Thoracic aorta (tissue), 2 donors: ENCODE results near the gene SYNE2. TPM values are rescaled to one million over a fixed set of nuclear protein-coding genes. Genes with fewer than 3 reads are reported as not detected.
"Not testable (repeated sequence)": the region's sequence is repeated elsewhere in the genome, so short reads cannot be mapped to it uniquely, and the experiment has no call there.

Experiments
- ATAC-seq: fragments of 150-250 bp; one replicate; pipeline ENCODE4 v1.8.0; 2017; ENCODE audit warnings: low read depth; ENCODE audit not compliant: insufficient number of reproducible peaks, low FRiP score
- DNase-seq: peaks from one replicate; pipeline ENCODE4 v3.0.0-alpha.2; 2020; ENCODE audit warnings: low spot score
- H3K27ac ChIP-seq, 2 donors: fragments of 200-600 bp; sonication (generic); 1 replicate in 1 of 2; 2 replicates in 1 of 2; pipeline ENCODE4 v1.5.1; 2016; ENCODE audit warnings: mild to moderate bottlenecking in 2 of 2, moderate library complexity in 2 of 2
- H3K27me3 ChIP-seq: fragments of 200-600 bp; sonication (generic); replicated peaks from 2 replicates; pipeline ENCODE4 v1.6.0; 2016; ENCODE audit warnings: mild to moderate bottlenecking; ENCODE audit not compliant: insufficient read depth
- H3K36me3 ChIP-seq: fragments of 200-600 bp; sonication (generic); one replicate; pipeline ENCODE4 v1.5.1; 2016
- H3K4me1 ChIP-seq, 2 donors: fragments of 200-600 bp; sonication (generic); 1 replicate in 1 of 2; 2 replicates in 1 of 2; pipeline versions ENCODE4 v1.5.1 to v1.6.0; 2016; ENCODE audit warnings: low read depth in 2 of 2, mild to moderate bottlenecking in 1 of 2; ENCODE audit not compliant: control insufficient read depth in 1 of 2
- H3K4me3 ChIP-seq: fragments of 200-600 bp; sonication (generic); 2 replicates; pipeline ENCODE4 v1.5.1; 2016; ENCODE audit warnings: mild to moderate bottlenecking
- H3K9me3 ChIP-seq: fragments of 200-600 bp; sonication (generic); 2 replicates; pipeline ENCODE4 v1.5.1; 2016
- CTCF ChIP-seq: fragments of 200-600 bp; sonication (generic); IDR thresholded peaks from one replicate; pipeline ENCODE4 v1.5.1; 2019; ENCODE audit warnings: antibody characterized with exemption
- total RNA-seq, 2 donors: library from RNA; depleted of rRNA; stranded (reverse); fragments of >200 nt; gene quantifications; one replicate each; pipeline versions ENCODE4 v1.1.0 to v1.2.3, GENCODE V29; 2016

The SYNE2 gene
- total RNA-seq, 2 donors from 2014 or later = 125 to 256 TPM

GRCh38 chr14:64038841-64039542 lies 186.2 kb downstream of the SYNE2 start:
- TF ChIP-seq CTCF = no peak
- H3K4me3 ChIP-seq = no peak overlapping the region
- no peaks in the 10 kb centered on the region for H3K36me3 ChIP-seq
- ATAC-seq (no peak), DNase-seq (no peak)
- peaks cover 9 to 24% of the 10 kb centered on the region in 2 donors for H3K4me1 ChIP-seq
- no peak overlapping the region for H3K27ac ChIP-seq
- H3K27me3 ChIP-seq = no peaks in the 10 kb centered on the region
- H3K9me3 ChIP-seq = no peaks in the 10 kb centered on the region

- peak; percentile 30 for TF ChIP-seq CTCF
- DNase-seq = no peak
- H3K4me1 ChIP-seq = peaks cover under 1 to 14% of the 10 kb centered on the region in 2 donors
- no peaks in the 10 kb centered on the region for H3K36me3 ChIP-seq
- no peak for ATAC-seq
- no peak overlapping the region for H3K27ac ChIP-seq
- H3K4me3 ChIP-seq = no peak overlapping the region
- H3K27me3 ChIP-seq = no peaks in the 10 kb centered on the region
- H3K9me3 ChIP-seq = no peaks in the 10 kb centered on the region
These were observed 187.2 kb downstream of the SYNE2 start for GRCh38 chr14:64040044-64040443.

- H3K36me3 ChIP-seq, H3K4me1 ChIP-seq, H3K27ac ChIP-seq, H3K4me3 ChIP-seq, DNase-seq, ATAC-seq, H3K27me3 ChIP-seq, H3K9me3 ChIP-seq: not testable (repeated sequence)
These were observed 190.5 kb downstream of the SYNE2 start for GRCh38 chr14:64043296-64043695.

- no peak for ATAC-seq
- H3K27ac ChIP-seq = no peak overlapping the region
- H3K36me3 ChIP-seq = no peaks in the 10 kb centered on the region
- H3K4me3 ChIP-seq = no peak overlapping the region
- H3K4me1 ChIP-seq = peaks cover 0 to 1% of the 10 kb centered on the region in 2 donors
- no peaks in the 10 kb centered on the region for H3K9me3 ChIP-seq
- no peak for TF ChIP-seq CTCF
- no peak for DNase-seq
- no peaks in the 10 kb centered on the region for H3K27me3 ChIP-seq
These were observed 192.3 kb downstream of the SYNE2 start for GRCh38 chr14:64045091-64045490.

GRCh38 chr14:64049616-64050381 lies 197.0 kb downstream of the SYNE2 start:
- DNase-seq (no peak), ATAC-seq (no peak)
- TF ChIP-seq CTCF = no peak
- Histone ChIP-seq H3K4me3 (no peak overlapping the region), H3K9me3 (no peaks in the 10 kb centered on the region), H3K36me3 (peaks cover 5% of the 10 kb centered on the region), H3K4me1 (peaks cover 10 to 19% of the 10 kb centered on the region in 2 donors), H3K27ac (no peak overlapping the region), H3K27me3 (no peaks in the 10 kb centered on the region)
